Uterus (tissue), 2 donors: ENCODE data around the gene PSMB9.

Source experiments
- POLR2A ChIP-seq, 2 donors: fragments of 450-650 bp; IDR thresholded peaks; one replicate each; pipeline ENCODE4 v1.6.1; 2016; ENCODE audit warnings: antibody characterized with exemption in 2 of 2, mild to moderate bottlenecking in 1 of 2, moderate library complexity in 1 of 2
- TF ChIP-seq, protein P1 (sequence below), 4 experiments: fragments of 200-600 bp in 2 of 4; fragments of 450-650 bp in 2 of 4; sonication (generic) in 2 of 4; IDR thresholded peaks; one replicate each; pipeline ENCODE4 v1.5.1; 2016 to 2019; ENCODE audit warnings: antibody characterized with exemption in 4 of 4, mild to moderate bottlenecking in 2 of 4, moderate library complexity in 1 of 4

DNA sequence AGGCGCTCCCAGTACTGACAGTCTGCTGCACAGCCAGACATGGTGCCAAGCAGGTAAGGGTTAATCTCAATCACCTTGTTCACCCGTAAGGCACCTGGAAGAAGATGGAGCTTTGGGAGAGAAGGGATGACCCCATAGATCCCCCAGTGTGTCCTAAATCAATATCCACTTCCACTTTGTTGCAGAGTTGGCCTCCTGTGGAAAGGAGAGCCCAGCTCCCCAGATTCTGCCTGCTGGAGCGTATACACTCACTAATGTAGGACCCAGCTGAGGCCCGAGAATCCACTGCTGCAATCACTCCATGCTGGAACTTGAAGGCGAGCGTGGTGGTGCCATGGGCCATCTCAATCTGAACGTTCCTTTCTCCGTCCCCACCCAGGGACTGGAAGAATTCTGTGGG is 11.3 kb upstream of the PSMB9 start:
- TF ChIP-seq, protein P1, sequence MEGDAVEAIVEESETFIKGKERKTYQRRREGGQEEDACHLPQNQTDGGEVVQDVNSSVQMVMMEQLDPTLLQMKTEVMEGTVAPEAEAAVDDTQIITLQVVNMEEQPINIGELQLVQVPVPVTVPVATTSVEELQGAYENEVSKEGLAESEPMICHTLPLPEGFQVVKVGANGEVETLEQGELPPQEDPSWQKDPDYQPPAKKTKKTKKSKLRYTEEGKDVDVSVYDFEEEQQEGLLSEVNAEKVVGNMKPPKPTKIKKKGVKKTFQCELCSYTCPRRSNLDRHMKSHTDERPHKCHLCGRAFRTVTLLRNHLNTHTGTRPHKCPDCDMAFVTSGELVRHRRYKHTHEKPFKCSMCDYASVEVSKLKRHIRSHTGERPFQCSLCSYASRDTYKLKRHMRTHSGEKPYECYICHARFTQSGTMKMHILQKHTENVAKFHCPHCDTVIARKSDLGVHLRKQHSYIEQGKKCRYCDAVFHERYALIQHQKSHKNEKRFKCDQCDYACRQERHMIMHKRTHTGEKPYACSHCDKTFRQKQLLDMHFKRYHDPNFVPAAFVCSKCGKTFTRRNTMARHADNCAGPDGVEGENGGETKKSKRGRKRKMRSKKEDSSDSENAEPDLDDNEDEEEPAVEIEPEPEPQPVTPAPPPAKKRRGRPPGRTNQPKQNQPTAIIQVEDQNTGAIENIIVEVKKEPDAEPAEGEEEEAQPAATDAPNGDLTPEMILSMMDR (IDR thresholded peaks at IDR 0.05), result no peak
- TF ChIP-seq POLR2A (IDR thresholded peaks at IDR 0.05), result no peak
